ENCODE results near the gene TAT. TPM values are rescaled to one million over a fixed set of nuclear protein-coding genes. Genes with fewer than 3 reads are reported as not detected.

Gene TAT
- total RNA-seq, 1 experiment from 2014 or later: not detected

DNA sequence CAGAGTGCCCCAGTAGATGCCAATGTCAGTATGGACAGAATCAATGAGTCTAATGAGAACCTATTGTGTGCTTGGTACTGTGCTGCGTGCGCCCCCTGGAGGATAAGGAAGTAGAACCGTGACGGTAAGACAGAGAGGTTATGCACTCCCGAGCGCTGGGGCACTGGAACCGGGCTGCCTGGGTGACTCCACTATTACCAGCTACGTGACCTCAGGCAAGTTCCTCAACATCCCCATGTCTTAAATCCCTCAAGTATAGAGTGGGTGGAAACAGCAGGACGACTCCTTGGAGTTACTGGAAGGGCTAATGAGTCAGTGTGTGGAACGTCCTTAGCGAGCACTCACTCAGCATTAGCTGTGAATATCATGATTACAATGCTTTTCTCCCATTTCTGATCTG lies 34.5 kb downstream of the TAT start:
- H3K9me3 ChIP-seq (replicated peaks): no peaks in the 10 kb centered on the region
- no peak for DNase-seq (ENCODE audit: low read depth in 1 of 2, low spot score in 2 of 2)
- no peaks in the 10 kb centered on the region for H3K27me3 ChIP-seq (replicated peaks)
- H3K36me3 ChIP-seq: no peaks in the 10 kb centered on the region
- H3K4me1 ChIP-seq (replicated peaks): no peaks in the 10 kb centered on the region
- H3K27ac ChIP-seq: no peak overlapping the region
- no peak overlapping the region for H3K4me3 ChIP-seq

DNA sequence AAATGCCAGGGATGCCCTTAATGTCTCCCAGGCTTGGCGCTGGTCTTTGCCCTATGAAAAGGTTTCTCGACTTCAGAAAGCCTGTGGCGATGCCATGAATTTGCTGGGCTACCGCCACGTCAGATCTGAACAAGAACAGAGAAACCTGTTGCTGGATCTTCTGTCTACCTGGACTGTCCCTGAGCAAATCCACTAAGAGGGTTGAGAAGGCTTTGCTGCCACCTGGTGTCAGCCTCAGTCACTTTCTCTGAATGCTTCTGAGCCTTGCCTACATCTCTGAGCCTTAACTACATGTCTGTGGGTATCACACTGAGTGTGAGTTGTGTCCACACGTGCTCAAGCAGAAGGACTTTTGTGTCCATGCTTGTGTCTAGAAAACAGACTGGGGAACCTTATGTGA lies 39.2 kb downstream of the TAT start:
- Histone ChIP-seq H3K4me1 (replicated peaks) (no peaks in the 10 kb centered on the region), H3K27me3 (replicated peaks) (no peaks in the 10 kb centered on the region), H3K4me3 (no peak overlapping the region), H3K9me3 (replicated peaks) (no peaks in the 10 kb centered on the region), H3K27ac (no peak overlapping the region), H3K36me3 (no peaks in the 10 kb centered on the region)
- no peak for DNase-seq (ENCODE audit: low read depth in 1 of 2, low spot score in 2 of 2)

GRCh38 chr16:71536752-71537499 lies 40.0 kb downstream of the TAT start:
- no peak for DNase-seq (ENCODE audit: low read depth in 1 of 2, low spot score in 2 of 2)
- Histone ChIP-seq H3K9me3 (replicated peaks) (no peaks in the 10 kb centered on the region), H3K4me3 (no peak overlapping the region), H3K36me3 (no peaks in the 10 kb centered on the region), H3K27me3 (replicated peaks) (no peaks in the 10 kb centered on the region), H3K27ac (no peak overlapping the region), H3K4me1 (replicated peaks) (no peaks in the 10 kb centered on the region)

DNA sequence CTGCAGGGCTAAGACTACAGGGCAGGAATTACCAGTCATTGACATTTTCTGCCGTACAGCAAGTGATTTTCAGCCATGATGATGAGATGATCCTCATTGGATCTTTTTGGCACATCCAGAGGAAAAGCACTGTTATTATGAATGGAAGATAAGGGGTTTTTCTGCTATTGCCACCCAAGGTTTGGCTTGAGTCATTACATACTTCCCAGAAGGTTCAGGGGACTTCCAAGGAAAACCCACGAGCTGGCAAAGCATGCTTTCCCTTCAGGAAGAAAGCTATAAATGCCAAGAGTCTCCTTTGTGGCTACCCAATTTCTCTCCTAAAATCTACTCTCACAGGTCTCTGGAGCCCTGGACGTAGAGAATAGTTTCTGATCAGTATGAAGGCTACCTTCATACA lies 44.5 kb downstream of the TAT start:
- Histone ChIP-seq H3K4me3 (no peak overlapping the region), H3K36me3 (no peaks in the 10 kb centered on the region), H3K9me3 (replicated peaks) (no peaks in the 10 kb centered on the region), H3K4me1 (replicated peaks) (no peaks in the 10 kb centered on the region), H3K27me3 (replicated peaks) (no peaks in the 10 kb centered on the region), H3K27ac (no peak overlapping the region)
- no peak for DNase-seq (ENCODE audit: low read depth in 1 of 2, low spot score in 2 of 2)

GRCh38 chr16:71528863-71529262 lies 48.0 kb downstream of the TAT start:
- H3K4me1 ChIP-seq (replicated peaks): peaks cover 5% of the 10 kb centered on the region; the same call in 1 of the 2 replicates
- H3K27me3 ChIP-seq (replicated peaks): peaks cover 8% of the 10 kb centered on the region; the same call in 1 of the 2 replicates
- H3K27ac ChIP-seq: no peak overlapping the region
- H3K36me3 ChIP-seq: no peaks in the 10 kb centered on the region
- no peak for DNase-seq (ENCODE audit: low read depth in 1 of 2, low spot score in 2 of 2)
- H3K9me3 ChIP-seq (replicated peaks): no peaks in the 10 kb centered on the region
- no peak overlapping the region for H3K4me3 ChIP-seq

- Histone ChIP-seq H3K27ac (no peak overlapping the region), H3K36me3 (no peaks in the 10 kb centered on the region), H3K27me3 (replicated peaks) (peaks cover 8% of the 10 kb centered on the region; the same call in 1 of the 2 replicates), H3K9me3 (replicated peaks) (no peaks in the 10 kb centered on the region), H3K4me1 (replicated peaks) (peaks cover 5% of the 10 kb centered on the region; the same call in 1 of the 2 replicates), H3K4me3 (no peak overlapping the region)
- DNase-seq (ENCODE audit: low read depth in 1 of 2, low spot score in 2 of 2): no peak
These were observed 48.6 kb downstream of the TAT start for GRCh38 chr16:71528257-71528656.

DNA sequence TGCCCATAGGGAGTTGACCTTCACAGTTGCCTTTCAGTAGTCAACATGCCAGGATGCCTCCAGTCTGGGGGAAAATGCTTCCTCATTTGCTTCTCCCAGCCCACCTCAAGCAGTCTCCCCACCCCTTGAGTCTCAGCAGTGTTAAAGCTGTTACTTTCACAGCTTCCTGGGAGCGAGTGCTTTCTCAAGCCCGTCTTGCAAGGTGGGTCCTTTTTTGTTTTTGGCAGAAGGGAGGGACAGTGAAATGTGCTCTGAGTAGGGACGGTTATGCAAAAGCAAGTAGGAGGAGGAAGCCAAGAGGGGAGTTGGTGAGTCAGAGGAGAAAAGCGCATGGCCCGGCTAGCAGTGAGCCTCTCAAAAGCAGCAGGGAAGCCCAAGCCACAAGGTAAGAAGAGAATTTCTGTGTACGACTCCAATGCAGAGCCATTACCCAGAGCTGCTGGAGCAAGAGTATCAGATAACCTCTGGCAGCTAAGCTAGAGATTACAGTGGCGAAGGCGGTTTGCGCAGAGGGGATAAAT lies 50.7 kb downstream of the TAT start, which contains the start of gene CHST4:
CHST4 (plus strand) TSS at position 316 of the 521 bp plus-strand sequence. CDS start 10,252 bp downstream, outside the sequence.
- no peak within 1 kb of the TSS for H3K4me3 ChIP-seq
- H3K27me3 ChIP-seq (replicated peaks): peaks cover 8% of the 10 kb centered on the region; the same call in 1 of the 2 replicates
- no peaks in the 10 kb centered on the region for H3K9me3 ChIP-seq (replicated peaks)
- H3K27ac ChIP-seq: no peak within 1 kb of the TSS
- DNase-seq (ENCODE audit: low read depth in 1 of 2, low spot score in 2 of 2): peak in 1 of 2 experiments; percentile 14
- H3K36me3 ChIP-seq: no peaks in the 10 kb centered on the region
- H3K4me1 ChIP-seq (replicated peaks): peaks cover 5% of the 10 kb centered on the region; the same call in 1 of the 2 replicates

DNA sequence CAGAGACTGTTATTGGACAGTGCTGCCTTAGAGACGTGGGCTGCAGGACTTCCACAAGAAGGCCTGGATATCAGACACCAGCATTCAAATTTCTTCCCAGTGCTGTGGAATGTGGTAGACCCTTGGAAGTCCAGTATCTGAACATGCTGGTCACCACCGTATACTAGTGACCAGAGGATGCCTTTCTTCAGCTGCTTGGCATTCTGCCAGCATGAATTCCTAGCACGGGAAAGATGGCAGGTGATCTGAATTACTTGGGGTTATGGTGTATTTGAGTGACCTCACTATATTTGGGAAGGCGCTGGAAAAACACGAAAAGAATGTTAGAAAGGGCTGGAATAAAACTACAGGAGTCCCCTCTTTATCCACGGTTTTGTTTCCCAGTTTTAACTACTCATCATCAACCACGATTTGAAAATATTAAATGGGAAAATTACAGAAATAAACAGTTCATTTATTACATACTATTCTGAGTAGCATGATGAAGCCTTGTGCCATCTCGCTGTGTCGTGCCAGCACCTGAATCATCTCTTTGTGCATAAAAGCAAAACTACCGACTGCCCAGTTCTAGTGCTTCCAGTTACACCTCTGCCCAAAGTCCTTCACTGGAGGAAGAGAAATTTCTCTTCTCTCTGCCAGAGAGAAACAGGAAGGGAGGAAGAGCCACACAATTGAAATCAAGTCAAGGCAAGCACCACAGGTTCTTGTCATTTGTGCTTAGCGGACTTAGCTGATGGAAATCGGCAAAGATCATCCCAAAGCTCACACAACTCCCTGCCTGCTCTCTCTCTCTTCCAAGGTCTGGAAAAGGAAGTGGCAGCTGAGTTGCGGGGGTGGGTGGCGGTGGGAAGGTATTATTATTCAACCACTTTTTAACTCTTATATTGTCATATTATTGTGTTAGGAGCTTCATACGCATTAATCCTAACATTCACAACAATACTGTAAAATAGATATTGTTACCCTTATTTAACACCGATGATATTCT lies 52.0 kb downstream of the TAT start:
- Histone ChIP-seq H3K4me3 (no peak overlapping the region), H3K9me3 (replicated peaks) (no peaks in the 10 kb centered on the region), H3K36me3 (no peaks in the 10 kb centered on the region), H3K4me1 (replicated peaks) (peaks cover 5% of the 10 kb centered on the region; the same call in 1 of the 2 replicates), H3K27me3 (replicated peaks) (peaks cover 8% of the 10 kb centered on the region; the same call in 1 of the 2 replicates), H3K27ac (no peak overlapping the region)
- DNase-seq (ENCODE audit: low read depth in 1 of 2, low spot score in 2 of 2): no peak

GRCh38 chr16:71520550-71520949 lies 56.3 kb downstream of the TAT start:
- Histone ChIP-seq H3K27me3 (replicated peaks) (peaks cover 12% of the 10 kb centered on the region), H3K4me1 (replicated peaks) (no peaks in the 10 kb centered on the region), H3K36me3 (no peaks in the 10 kb centered on the region), H3K27ac (no peak overlapping the region), H3K9me3 (replicated peaks) (no peaks in the 10 kb centered on the region), H3K4me3 (no peak overlapping the region)
- DNase-seq (ENCODE audit: low read depth in 1 of 2, low spot score in 2 of 2): no peak

Other genes starting within 250 kb of the TAT start
- 50.4 and 55.0 TPM in 2 replicates for gene CALB2, start 218.4 kb downstream of the TAT start, total RNA-seq (2014; rRNA removed; shearing (Covaris generic))
- not detected in 2 replicates for gene TLE7, start 135.0 kb downstream of the TAT start, total RNA-seq (2014; rRNA removed; shearing (Covaris generic))
- 8.6 and 17.6 TPM in 2 replicates for gene ZNF23, start 114.8 kb downstream of the TAT start, total RNA-seq (2014; rRNA removed; shearing (Covaris generic))
- gene ZNF19, start 87.8 kb downstream of the TAT start, total RNA-seq (2014; rRNA removed; shearing (Covaris generic)): 0.95 and 4.5 TPM in 2 replicates
- gene CHST4, start 50.7 kb downstream of the TAT start, total RNA-seq (2014; rRNA removed; shearing (Covaris generic)): not detected in 2 replicates
- not detected in 2 replicates for gene MARVELD3, start 49.1 kb upstream of the TAT start, total RNA-seq (2014; rRNA removed; shearing (Covaris generic))
- gene PHLPP2, start 147.6 kb upstream of the TAT start, total RNA-seq (2014; rRNA removed; shearing (Covaris generic)): 9.1 and 9.9 TPM in 2 replicates
- 37.4 and 53.9 TPM in 2 replicates for gene AP1G1, start 231.7 kb upstream of the TAT start, total RNA-seq (2014; rRNA removed; shearing (Covaris generic))

All from SJSA1 (cell line).